GM12865 (cell line): ENCODE results near the gene EEF1AKMT4.

Experiments used
- DNase-seq: peaks from one replicate; pipeline ENCODE4 v3.0.0; 2010; ENCODE audit warnings: low read depth
- H3K4me3 ChIP-seq: 2 replicates; pipeline ENCODE4 v1.5.1; 2011; ENCODE audit warnings: mild to moderate bottlenecking, low read depth, low read length, control low read depth
- CTCF ChIP-seq: IDR thresholded peaks from 2 replicates; pipeline ENCODE4 v1.5.1; 2011; ENCODE audit warnings: low read length, control low read depth, low read depth, inconsistent platforms; ENCODE audit not compliant: insufficient read depth; ENCODE audit errors: missing control alignments

EEF1AKMT4 gene

GRCh38 chr3:184305577-184305976 is 56.1 kb downstream of the EEF1AKMT4 start:
- DNase-seq = no peak
- no peak overlapping the region for H3K4me3 ChIP-seq
- peak; percentile 14 for TF ChIP-seq CTCF

- H3K4me3 ChIP-seq = no peak overlapping the region
- TF ChIP-seq CTCF = no peak
- no peak for DNase-seq
These were observed 57.0 kb downstream of the EEF1AKMT4 start for GRCh38 chr3:184306341-184306972.

GRCh38 chr3:184307915-184308314 is 58.4 kb downstream of the EEF1AKMT4 start:
- no peak for DNase-seq
- TF ChIP-seq CTCF = no peak
- H3K4me3 ChIP-seq = no peak overlapping the region
